Measurements from ENCODE around the gene EPHA3.
A peak's percentile ranks its signal among the peaks of the same experiment; 100 is the strongest.

EPHA3 gene

DNA sequence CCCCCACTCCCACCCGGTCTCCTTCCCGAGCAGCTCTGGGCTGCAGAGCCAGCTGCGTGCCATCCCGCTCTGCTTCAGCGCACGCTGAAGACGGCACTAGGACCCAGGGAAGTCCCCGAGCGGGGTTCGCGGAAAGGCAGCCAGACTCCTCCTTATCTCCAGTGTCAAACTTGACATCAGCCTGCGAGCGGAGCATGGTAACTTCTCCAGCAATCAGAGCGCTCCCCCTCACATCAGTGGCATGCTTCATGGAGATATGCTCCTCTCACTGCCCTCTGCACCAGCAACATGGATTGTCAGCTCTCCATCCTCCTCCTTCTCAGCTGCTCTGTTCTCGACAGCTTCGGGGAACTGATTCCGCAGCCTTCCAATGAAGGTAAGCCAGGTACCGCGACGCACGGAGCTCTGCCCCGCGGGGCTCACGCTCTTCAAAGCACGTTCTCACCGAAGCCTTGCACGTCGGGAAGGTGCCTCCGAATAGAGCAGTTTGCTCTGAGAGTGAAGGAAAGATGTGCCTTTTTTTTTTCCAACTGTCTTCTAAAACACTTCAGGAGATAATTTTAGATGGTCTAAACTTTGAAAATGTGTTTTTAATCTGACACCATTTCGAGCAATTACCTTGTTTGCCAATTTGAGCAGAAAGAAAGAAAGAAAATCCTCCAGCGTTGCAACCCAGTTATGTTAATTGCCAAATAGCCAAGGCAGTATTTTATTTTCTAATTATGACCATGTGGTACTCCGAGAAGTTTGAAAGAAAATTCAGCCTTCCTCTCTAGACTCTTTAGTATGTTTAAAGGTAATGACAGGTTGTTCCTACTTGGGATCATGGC, at the start of gene EPHA3:
EPHA3 (plus strand) TSS at position 161 of the 830 bp plus-strand sequence; CDS start at position 289, 128 bp downstream.
- DNase-seq, result peak; percentile 87

DNA sequence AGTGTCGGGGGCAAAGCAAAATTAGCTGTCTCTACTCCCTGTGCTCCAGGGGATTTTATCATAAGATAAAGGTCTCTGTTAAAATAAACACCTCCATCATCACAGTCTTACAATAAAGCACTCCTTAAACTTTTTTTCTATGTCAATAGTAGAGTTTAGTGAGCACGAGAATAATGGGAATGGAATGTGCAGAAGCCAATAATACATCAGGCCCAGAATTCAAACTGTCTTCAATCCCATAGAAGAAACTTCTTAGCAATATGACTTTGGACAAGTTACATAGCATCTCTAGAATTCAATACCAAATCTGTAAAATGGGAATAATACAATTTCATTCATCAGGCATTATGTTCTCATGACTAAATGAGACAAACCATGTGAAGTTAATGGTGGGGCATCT, 49.0 kb upstream of the EPHA3 start:
- no peak for DNase-seq

- peak; percentile 74 for DNase-seq
Measured at GRCh38 chr3:89059211-89059925, 48.1 kb upstream of the EPHA3 start.

DNA sequence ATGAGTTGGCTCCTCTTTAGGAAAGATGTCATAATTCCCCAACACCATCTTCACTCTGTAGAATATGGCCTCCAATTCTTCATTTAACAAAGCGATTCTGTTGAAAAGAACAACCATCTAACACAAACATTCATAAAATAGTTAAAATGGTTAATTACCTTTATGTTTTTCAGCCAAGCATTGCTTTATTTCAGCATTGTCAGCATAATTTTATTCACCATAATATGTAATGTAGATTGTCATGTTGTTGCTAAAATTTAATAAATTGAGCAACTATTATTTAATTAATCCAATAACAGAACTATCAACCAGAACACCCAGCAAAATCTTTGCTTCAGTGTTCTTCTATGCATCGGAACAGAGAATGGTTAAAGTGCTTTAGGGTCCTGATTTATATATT, 46.2 kb upstream of the EPHA3 start:
- DNase-seq, result no peak

DNA sequence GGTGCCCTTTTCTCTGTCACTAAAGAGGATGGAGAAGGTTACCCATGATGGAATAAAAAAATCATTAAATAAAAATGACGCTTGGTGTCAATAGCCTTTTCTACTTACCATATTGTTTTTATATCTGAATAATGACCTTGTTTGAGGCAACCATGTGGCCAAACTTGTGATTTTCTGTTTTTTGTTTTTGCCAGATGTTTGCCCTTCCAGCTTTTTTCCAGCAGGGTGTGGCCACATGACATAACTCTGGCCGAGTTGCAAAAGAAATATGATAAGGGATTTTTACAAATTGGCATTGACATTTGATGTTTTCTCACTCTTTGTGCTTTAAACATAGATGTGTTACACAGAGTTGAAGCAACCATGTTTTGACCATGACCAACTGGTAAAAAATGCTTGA, 39.7 kb upstream of the EPHA3 start:
- DNase-seq, result no peak

DNA sequence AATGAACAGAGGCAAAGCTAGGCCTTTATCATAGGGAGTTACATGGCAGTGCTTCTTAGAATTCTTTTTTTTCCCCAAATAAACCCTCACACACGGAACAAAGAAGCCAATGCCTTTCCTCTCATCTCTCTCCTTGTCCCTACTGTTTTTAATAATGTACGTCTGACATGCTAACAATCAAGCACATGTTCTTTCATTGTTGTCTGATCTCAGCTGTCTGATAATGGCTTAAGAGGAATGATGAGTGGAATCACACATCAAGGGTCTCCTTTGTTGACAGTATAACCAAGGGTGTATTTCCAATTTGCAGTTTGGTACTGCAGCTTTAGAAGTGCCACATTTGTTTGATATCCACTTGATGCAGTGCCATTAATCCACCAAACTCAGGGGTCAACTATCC, 34.8 kb upstream of the EPHA3 start:
- no peak for DNase-seq

- DNase-seq, result no peak
Measured at GRCh38 chr3:89079944-89080343, 27.5 kb upstream of the EPHA3 start.

- no peak for DNase-seq
Measured at GRCh38 chr3:89087851-89088250, 19.6 kb upstream of the EPHA3 start.

- DNase-seq, result no peak
Measured at GRCh38 chr3:89098173-89098572, 9.2 kb upstream of the EPHA3 start.

DNA sequence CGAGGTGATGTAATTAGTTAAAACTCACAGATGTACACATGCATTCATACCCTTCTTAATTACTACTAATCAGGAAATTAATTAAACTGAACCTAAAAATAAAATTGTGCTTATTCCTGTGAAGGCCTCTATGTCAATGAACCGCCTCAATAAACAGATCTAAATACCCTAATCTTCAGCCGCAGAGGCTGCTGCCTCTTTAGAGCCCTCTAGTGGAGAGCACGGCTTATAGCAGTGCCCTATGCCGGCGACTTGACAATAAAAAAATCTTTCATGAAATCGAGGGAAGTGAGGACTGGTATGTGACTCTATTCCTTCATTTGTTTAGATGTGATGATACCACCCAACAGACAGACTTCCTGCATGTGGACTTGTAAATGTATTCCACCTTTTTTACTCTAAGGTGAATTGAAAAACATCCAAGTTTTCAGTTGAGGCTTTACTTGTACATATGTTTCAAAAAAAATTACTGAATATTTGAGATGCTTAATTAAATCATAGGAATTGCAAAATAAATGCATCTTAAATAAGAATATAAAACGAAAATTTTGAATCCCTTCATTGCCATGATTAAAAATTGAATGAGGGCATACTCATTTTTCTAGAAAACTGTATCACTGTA, 8.3 kb upstream of the EPHA3 start:
- peak; percentile 78 for DNase-seq

- DNase-seq, result no peak
Measured at GRCh38 chr3:89101251-89101650, 6.2 kb upstream of the EPHA3 start.

DNA sequence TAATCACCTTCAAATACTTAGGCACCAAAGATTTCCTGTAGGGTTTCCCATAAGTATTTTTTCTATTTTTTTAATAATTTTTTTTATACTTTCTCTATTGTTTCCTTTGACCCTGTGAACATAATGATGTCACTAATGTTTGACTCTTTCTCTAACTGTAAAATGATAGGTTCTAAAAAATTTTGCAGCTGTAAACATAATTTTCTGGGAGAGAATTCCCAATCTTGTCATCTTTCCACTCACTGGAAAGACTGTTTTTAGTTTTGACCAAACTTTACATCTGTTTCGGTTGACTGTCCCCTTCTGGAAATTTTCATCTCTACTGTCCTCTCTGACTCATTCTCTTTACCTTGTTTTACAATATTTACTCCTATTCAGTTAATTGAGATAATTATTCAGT, 5.5 kb upstream of the EPHA3 start:
- no peak for DNase-seq

- peak; percentile 61 for DNase-seq
Measured at GRCh38 chr3:89104499-89104898, 2.9 kb upstream of the EPHA3 start.

DNA sequence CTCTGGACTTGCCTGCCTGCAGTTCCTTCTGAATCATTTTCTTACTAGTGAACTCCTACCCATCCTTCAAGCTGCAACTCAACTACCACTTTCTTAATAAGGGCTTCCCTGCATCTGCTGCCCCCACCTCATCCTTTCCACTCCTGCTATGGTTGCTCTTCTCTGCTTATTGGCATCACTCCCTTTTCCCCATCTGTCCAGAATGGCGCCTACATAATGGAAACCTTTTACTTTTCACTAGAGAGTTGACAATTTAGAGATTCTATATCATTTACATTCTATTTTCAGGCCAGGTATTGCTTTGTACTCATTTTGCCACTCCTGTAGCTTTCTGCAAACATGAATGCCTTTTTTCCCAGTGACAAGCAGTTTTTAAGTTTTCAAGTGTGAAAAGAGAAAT, 1.9 kb upstream of the EPHA3 start:
- DNase-seq, result no peak

GRCh38 chr3:89108291-89108550, 800 bp downstream of the EPHA3 start:
- DNase-seq, result no peak

DNA sequence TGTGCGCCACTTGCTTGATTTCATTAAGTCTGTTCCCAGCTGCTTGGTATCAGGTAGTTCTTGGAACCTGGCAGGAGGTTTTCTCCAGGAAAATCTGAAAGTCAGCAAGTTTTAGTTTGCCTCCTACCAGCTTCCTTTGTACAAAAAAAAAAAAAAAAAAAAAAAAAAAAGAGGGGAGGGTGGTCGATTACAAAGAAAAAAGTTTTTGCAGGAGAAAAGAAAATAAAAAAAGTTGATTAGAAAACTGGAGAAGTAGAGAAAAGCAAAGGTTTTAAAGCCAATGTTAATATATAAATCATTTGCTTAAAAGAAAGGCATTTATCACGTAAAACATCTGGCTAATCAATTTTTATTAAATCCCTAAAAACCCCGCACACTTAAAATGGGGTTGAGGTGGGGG, 5.9 kb downstream of the EPHA3 start:
- peak; percentile 59 for DNase-seq

DNA sequence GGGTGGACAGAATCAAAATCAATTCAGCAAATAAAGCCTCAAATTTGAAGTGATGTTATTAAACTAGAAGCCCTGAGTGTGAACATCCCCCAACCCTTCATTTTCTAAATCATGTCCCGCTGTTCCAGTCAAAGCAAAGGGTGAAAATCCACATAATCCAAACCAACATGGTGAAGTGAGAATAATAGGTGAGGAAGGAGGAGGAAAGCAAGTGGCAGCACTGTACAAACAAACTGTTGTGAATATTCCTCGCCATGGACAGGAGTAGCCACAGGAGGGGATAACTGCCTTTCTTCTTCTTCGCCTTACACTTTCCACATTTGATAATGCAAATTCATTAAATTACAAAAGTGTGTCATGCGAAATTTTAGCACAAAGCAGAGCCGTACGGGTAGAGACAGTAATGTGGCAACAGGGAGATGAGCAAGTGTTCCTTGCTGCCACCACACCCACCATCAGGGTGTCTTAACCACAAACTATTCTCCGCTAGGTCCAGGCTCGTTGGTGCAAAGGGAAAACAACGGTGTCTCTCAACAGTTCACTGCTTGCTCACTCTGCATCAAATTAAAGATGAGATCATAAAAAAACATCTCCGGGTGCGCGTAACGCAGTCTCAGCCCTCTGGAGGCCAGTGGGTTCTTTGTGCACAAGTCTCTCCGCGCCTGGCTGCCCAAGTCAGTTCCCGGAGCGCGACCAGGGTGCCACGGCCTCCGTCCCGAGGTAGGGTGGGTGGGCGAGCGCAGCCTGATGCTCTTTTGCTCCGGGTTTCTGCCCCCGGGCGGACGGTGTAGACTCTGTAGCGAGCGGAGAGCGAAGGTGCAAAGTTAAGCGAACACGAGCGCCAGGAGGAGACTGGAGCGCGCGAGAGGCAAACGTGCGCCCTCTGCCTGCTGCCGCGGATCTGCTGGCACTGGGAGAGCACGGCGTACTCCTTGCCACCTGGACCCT, 6.7 kb downstream of the EPHA3 start:
- DNase-seq, result peak; percentile 81

DNA sequence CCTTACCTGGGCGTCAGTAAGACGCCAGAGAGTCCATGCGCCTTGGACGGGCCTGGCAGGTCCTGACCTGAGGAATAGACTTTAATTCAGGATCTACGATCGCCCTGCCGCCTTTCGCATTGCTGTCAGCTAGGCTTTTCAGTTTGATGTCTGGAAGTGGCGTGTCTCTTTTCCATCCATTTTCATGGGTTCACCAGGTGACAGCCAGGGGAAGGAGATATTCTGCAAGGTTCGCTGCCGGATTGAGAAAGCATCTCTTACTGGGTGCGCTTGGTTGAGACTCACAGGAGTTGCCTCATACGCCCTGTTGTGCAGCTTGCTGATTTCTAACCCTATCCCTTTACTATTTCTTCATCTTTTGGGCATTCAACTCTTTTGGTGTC, 7.4 kb downstream of the EPHA3 start:
- peak; percentile 53 for DNase-seq

- DNase-seq, result peak; percentile 31
Measured at GRCh38 chr3:89116476-89116875, 9.1 kb downstream of the EPHA3 start.

GRCh38 chr3:89138048-89138447, 30.6 kb downstream of the EPHA3 start:
- no peak for DNase-seq

GRCh38 chr3:89139870-89140269, 32.4 kb downstream of the EPHA3 start:
- DNase-seq, result no peak

GRCh38 chr3:89144080-89144479, 36.7 kb downstream of the EPHA3 start:
- DNase-seq, result peak; percentile 11

- peak; percentile 37 for DNase-seq
Measured at GRCh38 chr3:89145995-89146394, 38.6 kb downstream of the EPHA3 start.
